Measurements from ENCODE around the gene NFILZ. TPM values are rescaled to one million over a fixed set of nuclear protein-coding genes. Genes with fewer than 3 reads are reported as not detected.

NFILZ gene
- polyA plus RNA-seq, 3 donors, result not detected

DNA sequence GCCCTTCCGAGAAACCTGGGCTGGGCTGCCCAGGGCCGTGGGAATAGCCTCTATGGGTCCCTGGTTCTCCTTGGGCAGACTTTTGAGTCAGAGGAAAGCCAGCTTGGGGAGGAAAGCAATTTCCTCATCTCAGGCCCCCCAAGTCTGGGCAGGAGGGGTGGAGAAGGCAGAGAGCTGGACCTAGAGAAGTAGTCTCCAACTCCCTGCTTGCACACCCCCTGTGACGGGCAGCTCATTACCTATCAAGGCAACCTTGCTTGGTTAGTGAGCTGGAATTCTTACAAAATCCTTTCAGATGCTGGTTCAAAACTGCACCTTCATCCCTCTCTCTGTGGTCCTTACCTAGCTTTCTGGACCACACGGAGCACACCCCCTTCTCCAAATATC is 34.2 kb downstream of the NFILZ start:
- no peaks in the 10 kb centered on the region for H4K20me1 ChIP-seq (ENCODE audit: insufficient read depth, low read length)
- H3K4me3 ChIP-seq (replicated peaks in 1 of 3; ENCODE audit: low read depth in 2 of 3, low read length in 3 of 3), result peak overlapping the region in 2 of 3 experiments; percentile 20 to 55
- Mint-ChIP-seq H3K27ac (peak overlapping the region in 2 of 7 donors; percentile 5 to 6), H3K27me3 (ENCODE audit: low read depth in 3 of 3) (peaks cover 8 to 23% (median 11%) of the 10 kb centered on the region in 3 donors), H3K4me1 (peaks cover 16% of the 10 kb centered on the region), H3K36me3 (no peaks in the 10 kb centered on the region), H3K4me3 (peak overlapping the region; percentile 20 to 73), H3K9me3 (peaks cover 0 to 8% (median 3%) of the 10 kb centered on the region in 7 donors)
- peaks cover 0 to 4% of the 10 kb centered on the region in 2 donors for H3K27me3 ChIP-seq (ENCODE audit: control insufficient read depth in 2 of 2, insufficient read depth in 2 of 2, low read length in 2 of 2)
- TF ChIP-seq, protein P1, sequence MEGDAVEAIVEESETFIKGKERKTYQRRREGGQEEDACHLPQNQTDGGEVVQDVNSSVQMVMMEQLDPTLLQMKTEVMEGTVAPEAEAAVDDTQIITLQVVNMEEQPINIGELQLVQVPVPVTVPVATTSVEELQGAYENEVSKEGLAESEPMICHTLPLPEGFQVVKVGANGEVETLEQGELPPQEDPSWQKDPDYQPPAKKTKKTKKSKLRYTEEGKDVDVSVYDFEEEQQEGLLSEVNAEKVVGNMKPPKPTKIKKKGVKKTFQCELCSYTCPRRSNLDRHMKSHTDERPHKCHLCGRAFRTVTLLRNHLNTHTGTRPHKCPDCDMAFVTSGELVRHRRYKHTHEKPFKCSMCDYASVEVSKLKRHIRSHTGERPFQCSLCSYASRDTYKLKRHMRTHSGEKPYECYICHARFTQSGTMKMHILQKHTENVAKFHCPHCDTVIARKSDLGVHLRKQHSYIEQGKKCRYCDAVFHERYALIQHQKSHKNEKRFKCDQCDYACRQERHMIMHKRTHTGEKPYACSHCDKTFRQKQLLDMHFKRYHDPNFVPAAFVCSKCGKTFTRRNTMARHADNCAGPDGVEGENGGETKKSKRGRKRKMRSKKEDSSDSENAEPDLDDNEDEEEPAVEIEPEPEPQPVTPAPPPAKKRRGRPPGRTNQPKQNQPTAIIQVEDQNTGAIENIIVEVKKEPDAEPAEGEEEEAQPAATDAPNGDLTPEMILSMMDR (IDR thresholded peaks at IDR 0.05), result no peak
- peaks cover 15 to 18% of the 10 kb centered on the region in 2 donors for H3K4me1 ChIP-seq (ENCODE audit: control insufficient read depth in 1 of 2, insufficient read depth in 2 of 2, low read length in 2 of 2)
- no peak for DNase-seq
- no peaks in the 10 kb centered on the region for H3K36me3 ChIP-seq (replicated peaks in 1 of 2; ENCODE audit: control insufficient read depth in 1 of 2, insufficient read depth in 2 of 2, low read length in 2 of 2)
- H2AFZ ChIP-seq (ENCODE audit: insufficient read depth, low read depth, low read length, poor library complexity, severe bottlenecking), result peak overlapping the region; percentile 63
- peak overlapping the region in 1 of 2 donors; percentile 37 for H3K27ac ChIP-seq (ENCODE audit: low read depth in 1 of 2, low read length in 2 of 2)
- H3K9me3 ChIP-seq (replicated peaks in 1 of 2; ENCODE audit: control insufficient read depth in 1 of 2, insufficient read depth in 1 of 2, low read length in 2 of 2), result no peaks in the 10 kb centered on the region
- H3K4me2 ChIP-seq (replicated peaks; ENCODE audit: extremely low read depth, low read length, poor library complexity, severe bottlenecking), result peak overlapping the region; percentile 60
- WGBS (ENCODE audit: insufficient coverage), result 69% methylated on average over 2 of the region's 4 CpGs
- H3K9ac ChIP-seq (ENCODE audit: insufficient read depth, low read length, poor library complexity, severe bottlenecking), result peak overlapping the region; percentile 33
- no peaks in the 10 kb centered on the region for H3K79me2 ChIP-seq (ENCODE audit: insufficient read depth, low read length)
- intact Hi-C loops (cut with micrococcal nuclease), result no loop called here

DNA sequence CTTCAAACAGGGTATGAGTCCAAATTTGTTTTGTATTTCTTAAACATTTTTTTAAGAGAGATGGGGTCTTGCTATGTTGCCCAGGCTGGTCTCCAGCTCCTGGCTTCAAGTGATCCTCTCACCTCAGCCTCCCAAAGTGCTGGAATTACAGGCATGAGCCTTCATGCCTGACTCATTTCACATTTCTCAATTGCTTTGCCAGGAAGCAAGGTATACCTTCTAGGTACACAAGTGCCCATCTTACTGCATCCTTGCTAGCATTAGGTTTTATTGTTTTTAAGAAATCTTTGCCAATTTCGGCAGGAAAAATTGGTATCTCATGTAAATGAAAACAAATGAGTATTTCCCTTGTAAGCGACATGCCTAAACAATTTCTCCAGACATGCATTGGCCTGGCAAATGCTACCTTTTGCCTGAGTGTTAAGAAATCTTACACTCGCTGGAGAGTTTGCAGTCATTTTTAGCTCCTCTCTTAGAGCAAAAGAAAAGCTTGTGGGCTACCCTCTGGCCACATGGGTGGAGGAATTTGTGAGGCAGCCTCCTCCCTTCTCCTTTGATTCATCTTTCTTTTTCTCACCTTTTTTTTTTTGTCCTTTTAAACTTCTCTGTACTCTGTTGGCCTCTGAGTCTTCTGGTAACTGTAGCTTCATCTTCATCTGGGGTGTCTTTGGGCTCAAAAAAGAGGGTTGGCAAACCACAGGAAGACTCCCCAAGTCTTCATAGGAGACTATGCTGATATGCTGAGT is 35.2 kb downstream of the NFILZ start:
- Histone ChIP-seq H3K79me2 (ENCODE audit: insufficient read depth, low read length) (no peaks in the 10 kb centered on the region), H3K9ac (ENCODE audit: insufficient read depth, low read length, poor library complexity, severe bottlenecking) (no peak overlapping the region), H2AFZ (ENCODE audit: insufficient read depth, low read depth, low read length, poor library complexity, severe bottlenecking) (no peak overlapping the region), H3K27me3 (ENCODE audit: control insufficient read depth in 2 of 2, insufficient read depth in 2 of 2, low read length in 2 of 2) (peaks cover 0 to 4% of the 10 kb centered on the region in 2 donors), H3K27ac (ENCODE audit: low read depth in 1 of 2, low read length in 2 of 2) (no peak overlapping the region), H3K4me3 (replicated peaks in 1 of 3; ENCODE audit: low read depth in 2 of 3, low read length in 3 of 3) (no peak overlapping the region), H3K4me2 (replicated peaks; ENCODE audit: extremely low read depth, low read length, poor library complexity, severe bottlenecking) (no peak overlapping the region), H3K9me3 (replicated peaks in 1 of 2; ENCODE audit: control insufficient read depth in 1 of 2, insufficient read depth in 1 of 2, low read length in 2 of 2) (no peaks in the 10 kb centered on the region), H3K36me3 (replicated peaks in 1 of 2; ENCODE audit: control insufficient read depth in 1 of 2, insufficient read depth in 2 of 2, low read length in 2 of 2) (no peaks in the 10 kb centered on the region), H3K4me1 (ENCODE audit: control insufficient read depth in 1 of 2, insufficient read depth in 2 of 2, low read length in 2 of 2) (peaks cover 21% of the 10 kb centered on the region in 2 donors), H4K20me1 (ENCODE audit: insufficient read depth, low read length) (no peaks in the 10 kb centered on the region)
- Mint-ChIP-seq H3K27me3 (ENCODE audit: low read depth in 3 of 3) (peaks cover 8 to 22% (median 11%) of the 10 kb centered on the region in 3 donors), H3K4me1 (peaks cover 21% of the 10 kb centered on the region), H3K4me3 (no peak overlapping the region), H3K9me3 (peaks cover 0 to 8% (median 3%) of the 10 kb centered on the region in 7 donors), H3K36me3 (no peaks in the 10 kb centered on the region), H3K27ac (no peak overlapping the region)
- intact Hi-C loops (cut with micrococcal nuclease), result no loop called here
- WGBS (ENCODE audit: insufficient coverage), result 100% methylated on average over 1 of the region's 3 CpGs
- TF ChIP-seq, protein P1 (IDR thresholded peaks at IDR 0.05), result no peak
- DNase-seq, result no peak
